GM13976 (cell line): ENCODE results near the gene SERTAD3.
"Not testable (repeated sequence)": the region's sequence is repeated elsewhere in the genome, so short reads cannot be mapped to it uniquely, and the experiment has no call there.

Source experiments
- DNase-seq: peaks from one replicate; pipeline ENCODE4 v3.0.0; 2012; ENCODE audit warnings: low spot score
- CTCF ChIP-seq: IDR thresholded peaks from 2 replicates; pipeline ENCODE4 v1.5.1; 2012; ENCODE audit warnings: borderline replicate concordance, mild to moderate bottlenecking; ENCODE audit not compliant: insufficient read depth; ENCODE audit errors: extremely low read depth, missing control alignments, control extremely low read depth
- in situ Hi-C: fragments of 300-500 bp; cut with MboI; formaldehyde crosslinking; loops from one replicate; pipeline ENCODE4 v1.12.0; 2022; ENCODE audit warnings: low sequenced_read_pairs, mixed read lengths, inconsistent platforms; ENCODE audit not compliant: unreplicated experiment

SERTAD3 gene

GRCh38 chr19:40413291-40413845 lies 30.8 kb downstream of the SERTAD3 start, which contains the start of gene PRX:
TSS of gene PRX (minus strand) at chr19:40413378. CDS start at chr19:40407932, 5,446 bp downstream.
- no peak for TF ChIP-seq CTCF
- peak; percentile 12 for DNase-seq
- in situ Hi-C loops, result no loop called here

- DNase-seq, result no peak
- in situ Hi-C loops, result no loop called here
- no peak for TF ChIP-seq CTCF
Measured at GRCh38 chr19:40412866-40413265, 31.3 kb downstream of the SERTAD3 start.

- no peak for TF ChIP-seq CTCF
- DNase-seq, result no peak
- in situ Hi-C loops, result no loop called here
Measured at GRCh38 chr19:40411958-40412499, 32.1 kb downstream of the SERTAD3 start.

DNA sequence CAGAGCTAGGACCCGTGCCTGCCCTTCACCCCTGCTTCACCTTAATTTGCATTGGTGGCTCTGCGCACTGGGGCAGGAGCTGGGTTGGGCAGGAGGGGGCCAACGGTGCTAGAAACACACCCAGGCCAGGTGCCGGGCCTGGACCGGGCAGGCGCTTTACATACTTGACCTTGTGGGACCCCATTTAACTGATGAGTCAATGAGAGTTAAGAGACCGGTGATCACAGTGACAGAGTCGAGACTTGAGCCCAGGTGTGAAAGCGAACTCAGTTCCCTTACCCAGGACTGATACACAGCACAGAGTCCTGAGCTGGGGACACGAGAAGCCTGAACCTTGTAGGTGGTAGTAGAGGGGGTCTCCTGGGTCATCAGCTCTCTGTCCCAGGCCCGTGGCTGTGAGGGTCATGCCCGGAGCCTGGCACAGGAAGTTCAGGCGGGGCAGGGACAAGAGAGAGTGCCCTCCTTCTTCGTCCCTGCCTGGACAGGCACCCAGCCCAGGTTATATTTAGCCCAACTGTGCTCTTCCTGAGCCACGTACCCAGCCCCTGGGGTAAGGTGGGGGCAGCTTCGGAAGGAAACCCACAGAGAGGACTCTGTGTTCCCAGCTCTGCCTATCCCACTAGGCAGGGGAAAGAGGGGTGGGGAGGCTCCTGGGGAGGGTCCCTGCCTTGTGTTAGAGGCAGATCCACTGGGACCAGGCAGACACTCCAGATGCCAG lies 32.9 kb downstream of the SERTAD3 start:
- in situ Hi-C loops, result no loop called here
- no peak for DNase-seq

GRCh38 chr19:40410030-40410389 lies 34.1 kb downstream of the SERTAD3 start:
- no peak for TF ChIP-seq CTCF

More for the DNA sequence above, 32.9 kb downstream of the SERTAD3 start:
- peak; percentile 1 for TF ChIP-seq CTCF

GRCh38 chr19:40408598-40408925 lies 35.6 kb downstream of the SERTAD3 start:
- DNase-seq, in situ Hi-C loops: not testable (repeated sequence)

More at GRCh38 chr19:40410030-40410389, 34.1 kb downstream of the SERTAD3 start:
- no peak for DNase-seq
- in situ Hi-C loops, result no loop called here

DNA sequence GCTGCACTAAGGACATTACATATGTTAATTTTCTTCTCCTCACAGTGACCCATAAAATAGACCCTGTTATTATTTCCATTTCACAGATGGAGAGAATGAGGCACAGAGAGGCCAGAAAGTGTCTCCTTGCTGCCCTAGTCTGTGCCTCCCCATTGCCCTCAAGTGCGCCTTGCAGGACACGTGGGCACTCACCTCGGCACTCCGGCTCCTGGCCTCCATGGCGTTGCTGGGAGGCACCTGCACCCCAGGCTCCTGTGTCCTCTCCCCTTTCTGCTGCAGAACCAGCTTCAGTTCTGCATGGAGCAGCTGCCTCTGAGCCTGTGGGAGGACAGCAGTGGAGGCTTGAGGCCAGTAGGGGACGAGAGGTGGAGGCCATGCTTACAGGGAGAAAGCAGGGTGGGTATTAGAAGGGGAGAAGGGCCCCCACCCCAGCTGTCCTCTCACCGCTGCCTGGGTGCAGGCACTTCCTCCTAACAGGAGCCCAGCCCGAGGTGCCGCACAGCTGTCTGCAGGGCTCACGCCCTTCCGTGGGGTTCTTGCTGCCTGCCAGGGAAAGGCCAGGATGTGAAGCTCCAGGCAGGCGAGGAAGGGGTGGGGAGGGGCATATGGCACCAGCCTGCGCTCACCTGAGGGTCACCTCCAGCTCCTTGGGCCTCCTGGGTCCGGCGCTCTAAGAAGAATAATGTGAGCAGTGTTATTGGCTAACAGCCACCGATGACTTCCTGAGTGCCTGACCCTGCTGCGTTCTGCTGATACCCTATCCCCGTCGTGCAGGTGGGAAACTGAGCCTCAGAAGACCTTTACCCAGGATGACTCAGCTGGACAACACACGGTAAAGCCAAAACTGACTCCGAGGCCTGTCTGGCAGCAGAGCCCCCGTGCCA lies 36.2 kb downstream of the SERTAD3 start:
- in situ Hi-C loops, result no loop called here
- no peak for DNase-seq
- no peak for TF ChIP-seq CTCF
